ENCODE measurements around the gene LTA4H. TPM values are rescaled to one million over a fixed set of nuclear protein-coding genes. Genes with fewer than 3 reads are reported as not detected.

The LTA4H gene
- total and polyA plus RNA-seq, 10 of the 15 experiments (the other 5 are each of a cell fraction or from before 2014, with no cell fraction given) = 43.9 to 106 (median 47.3) TPM

DNA sequence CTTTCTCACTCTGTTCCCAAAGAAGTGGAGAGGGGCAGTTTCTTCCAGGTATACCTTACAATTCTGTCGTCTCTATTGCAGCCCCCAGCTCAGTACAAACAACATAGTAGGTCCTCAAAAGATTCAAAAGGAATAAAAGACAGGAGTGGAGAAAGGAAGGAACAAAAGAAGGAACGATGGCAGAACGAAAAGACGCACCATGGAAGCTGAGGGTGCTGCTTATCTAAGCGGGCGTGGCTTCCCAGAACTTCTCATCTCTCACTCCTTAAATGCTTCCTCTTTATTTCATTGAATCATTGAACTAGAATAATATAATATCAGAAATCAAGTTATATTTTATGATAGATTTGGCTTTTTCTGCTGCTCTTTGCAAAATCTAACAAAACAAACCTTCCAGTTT lies 13.7 kb upstream of the LTA4H start:
- no peak for DNase-seq (ENCODE audit: low read depth, low spot score)
- Histone ChIP-seq H3K79me2 (ENCODE audit: control insufficient read depth, insufficient read depth, low read length) (no peaks in the 10 kb centered on the region), H3K27ac (ENCODE audit: control insufficient read depth, insufficient read depth) (no peak overlapping the region), H3K4me2 (ENCODE audit: control insufficient read depth, insufficient read depth) (no peak overlapping the region), H3K9ac (ENCODE audit: control insufficient read depth, insufficient read depth, low read length) (no peak overlapping the region), H3K36me3 (ENCODE audit: control insufficient read depth in 2 of 2, insufficient read depth in 2 of 2, low read length in 1 of 2) (no peaks in the 10 kb centered on the region), H3K4me3 (no peak overlapping the region), H3K4me1 (ENCODE audit: control insufficient read depth, insufficient read depth, low read length) (peaks cover 29% of the 10 kb centered on the region), H2AFZ (ENCODE audit: control insufficient read depth, low read depth, low read length) (no peak overlapping the region), H3K27me3 (replicated peaks in 1 of 2; ENCODE audit: control insufficient read depth in 2 of 2, insufficient read depth in 2 of 2, low read length in 1 of 2) (no peaks in the 10 kb centered on the region), H4K20me1 (ENCODE audit: control insufficient read depth, insufficient read depth) (no peaks in the 10 kb centered on the region), H3K9me3 (replicated peaks; ENCODE audit: control insufficient read depth, insufficient read depth, low read length) (no peaks in the 10 kb centered on the region; the same call in 1 of the 3 replicates)
- ChIA-PET RAD21 (ENCODE audit: unreplicated experiment) (no interaction called here), POLR2A (no interaction called here), CTCF (interaction anchor here (1.6 to 3.0 kb wide), 2 partner anchors 166 to 468 kb away, joined by 4 to 13 read pairs; no protein-coding TSS in a partner anchor), SMC1A (ENCODE audit: uncharacterized antibody, unreplicated experiment) (interaction anchor here (0.7 to 1.8 kb wide), 4 partner anchors 11 to 24 kb away, joined by 3 to 6 read pairs (median 4); no protein-coding TSS in a partner anchor)
- WGBS (ENCODE audit: insufficient coverage, insufficient replicate concordance, low lambda C conversion rate, missing lambda C conversion rate) = 86% methylated on average over 6 of the region's 6 CpGs
- BruUV-seq (replicated peaks) = no TSS peak
- TF ChIP-seq DPF2 (IDR thresholded peaks at IDR 0.05) = no peak
- no peak for TF ChIP-seq PAX8 (IDR thresholded peaks at IDR 0.05)
- TF ChIP-seq, protein P1, sequence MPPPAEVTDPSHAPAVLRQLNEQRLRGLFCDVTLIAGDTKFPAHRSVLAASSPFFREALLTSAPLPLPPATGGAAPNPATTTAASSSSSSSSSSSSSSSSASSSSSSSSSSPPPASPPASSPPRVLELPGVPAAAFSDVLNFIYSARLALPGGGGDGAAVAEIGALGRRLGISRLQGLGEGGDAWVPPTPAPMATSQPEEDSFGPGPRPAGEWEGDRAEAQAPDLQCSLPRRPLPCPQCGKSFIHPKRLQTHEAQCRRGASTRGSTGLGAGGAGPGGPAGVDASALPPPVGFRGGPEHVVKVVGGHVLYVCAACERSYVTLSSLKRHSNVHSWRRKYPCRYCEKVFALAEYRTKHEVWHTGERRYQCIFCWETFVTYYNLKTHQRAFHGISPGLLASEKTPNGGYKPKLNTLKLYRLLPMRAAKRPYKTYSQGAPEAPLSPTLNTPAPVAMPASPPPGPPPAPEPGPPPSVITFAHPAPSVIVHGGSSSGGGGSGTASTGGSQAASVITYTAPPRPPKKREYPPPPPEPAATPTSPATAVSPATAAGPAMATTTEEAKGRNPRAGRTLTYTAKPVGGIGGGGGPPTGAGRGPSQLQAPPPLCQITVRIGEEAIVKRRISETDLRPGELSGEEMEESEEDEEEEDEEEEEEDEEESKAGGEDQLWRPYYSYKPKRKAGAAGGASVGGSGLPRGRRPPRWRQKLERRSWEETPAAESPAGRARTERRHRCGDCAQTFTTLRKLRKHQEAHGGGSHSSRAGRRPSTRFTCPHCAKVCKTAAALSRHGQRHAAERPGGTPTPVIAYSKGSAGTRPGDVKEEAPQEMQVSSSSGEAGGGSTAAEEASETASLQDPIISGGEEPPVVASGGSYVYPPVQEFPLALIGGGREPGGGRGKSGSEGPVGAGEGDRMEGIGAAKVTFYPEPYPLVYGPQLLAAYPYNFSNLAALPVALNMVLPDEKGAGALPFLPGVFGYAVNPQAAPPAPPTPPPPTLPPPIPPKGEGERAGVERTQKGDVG (CRISPR knock-in tag; IDR thresholded peaks at IDR 0.05) = no peak
- no peak for TF ChIP-seq CREM (IDR thresholded peaks at IDR 0.05; ENCODE audit: low read depth)
- TF ChIP-seq, protein P2, sequence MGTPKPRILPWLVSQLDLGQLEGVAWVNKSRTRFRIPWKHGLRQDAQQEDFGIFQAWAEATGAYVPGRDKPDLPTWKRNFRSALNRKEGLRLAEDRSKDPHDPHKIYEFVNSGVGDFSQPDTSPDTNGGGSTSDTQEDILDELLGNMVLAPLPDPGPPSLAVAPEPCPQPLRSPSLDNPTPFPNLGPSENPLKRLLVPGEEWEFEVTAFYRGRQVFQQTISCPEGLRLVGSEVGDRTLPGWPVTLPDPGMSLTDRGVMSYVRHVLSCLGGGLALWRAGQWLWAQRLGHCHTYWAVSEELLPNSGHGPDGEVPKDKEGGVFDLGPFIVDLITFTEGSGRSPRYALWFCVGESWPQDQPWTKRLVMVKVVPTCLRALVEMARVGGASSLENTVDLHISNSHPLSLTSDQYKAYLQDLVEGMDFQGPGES (IDR thresholded peaks at IDR 0.05) = no peak
- TF ChIP-seq ZNF687 (IDR thresholded peaks at IDR 0.05) = no peak
- no peak for TF ChIP-seq CBX5 (IDR thresholded peaks at IDR 0.05; ENCODE audit: low read depth)
- no peak for TF ChIP-seq ZNF622 (IDR thresholded peaks at IDR 0.05)
- no peak for TF ChIP-seq NFXL1 (IDR thresholded peaks at IDR 0.05; ENCODE audit: borderline replicate concordance)
- TF ChIP-seq MEF2B (IDR thresholded peaks at IDR 0.05; ENCODE audit: partially characterized antibody, poor library complexity, severe bottlenecking) = no peak
- no peak for TF ChIP-seq BCL11A (IDR thresholded peaks at IDR 0.05; ENCODE audit: low read depth, low read length)
- no peak for TF ChIP-seq WRNIP1 (IDR thresholded peaks at IDR 0.05; ENCODE audit: borderline replicate concordance, low read depth, low read length)
- TF ChIP-seq, protein P3, sequence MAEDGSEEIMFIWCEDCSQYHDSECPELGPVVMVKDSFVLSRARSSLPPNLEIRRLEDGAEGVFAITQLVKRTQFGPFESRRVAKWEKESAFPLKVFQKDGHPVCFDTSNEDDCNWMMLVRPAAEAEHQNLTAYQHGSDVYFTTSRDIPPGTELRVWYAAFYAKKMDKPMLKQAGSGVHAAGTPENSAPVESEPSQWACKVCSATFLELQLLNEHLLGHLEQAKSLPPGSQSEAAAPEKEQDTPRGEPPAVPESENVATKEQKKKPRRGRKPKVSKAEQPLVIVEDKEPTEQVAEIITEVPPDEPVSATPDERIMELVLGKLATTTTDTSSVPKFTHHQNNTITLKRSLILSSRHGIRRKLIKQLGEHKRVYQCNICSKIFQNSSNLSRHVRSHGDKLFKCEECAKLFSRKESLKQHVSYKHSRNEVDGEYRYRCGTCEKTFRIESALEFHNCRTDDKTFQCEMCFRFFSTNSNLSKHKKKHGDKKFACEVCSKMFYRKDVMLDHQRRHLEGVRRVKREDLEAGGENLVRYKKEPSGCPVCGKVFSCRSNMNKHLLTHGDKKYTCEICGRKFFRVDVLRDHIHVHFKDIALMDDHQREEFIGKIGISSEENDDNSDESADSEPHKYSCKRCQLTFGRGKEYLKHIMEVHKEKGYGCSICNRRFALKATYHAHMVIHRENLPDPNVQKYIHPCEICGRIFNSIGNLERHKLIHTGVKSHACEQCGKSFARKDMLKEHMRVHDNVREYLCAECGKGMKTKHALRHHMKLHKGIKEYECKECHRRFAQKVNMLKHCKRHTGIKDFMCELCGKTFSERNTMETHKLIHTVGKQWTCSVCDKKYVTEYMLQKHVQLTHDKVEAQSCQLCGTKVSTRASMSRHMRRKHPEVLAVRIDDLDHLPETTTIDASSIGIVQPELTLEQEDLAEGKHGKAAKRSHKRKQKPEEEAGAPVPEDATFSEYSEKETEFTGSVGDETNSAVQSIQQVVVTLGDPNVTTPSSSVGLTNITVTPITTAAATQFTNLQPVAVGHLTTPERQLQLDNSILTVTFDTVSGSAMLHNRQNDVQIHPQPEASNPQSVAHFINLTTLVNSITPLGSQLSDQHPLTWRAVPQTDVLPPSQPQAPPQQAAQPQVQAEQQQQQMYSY (CRISPR knock-in tag; IDR thresholded peaks at IDR 0.05) = no peak
- ATAC-seq = no peak
- intact Hi-C loops (cut with micrococcal nuclease; ENCODE audit: unreplicated experiment) (no loop called here), in situ Hi-C loops (cut with MboI) (no loop called here)
- no peak for FAIRE-seq

All from GM12878 (cell line).